Left ventricle myocardium inferior (tissue), 1 donor: ENCODE measurements around the gene TENM3. TPM values are rescaled to one million over a fixed set of nuclear protein-coding genes. Genes with fewer than 3 reads are reported as not detected.

Experiments used
- DNase-seq: peaks from one replicate; pipeline ENCODE4 v3.0.0-alpha.2; 2020
- H3K27ac ChIP-seq: fragments of 200-600 bp; replicated peaks from 2 replicates; pipeline ENCODE4 v1.8.0; 2021
- H3K27me3 ChIP-seq: fragments of 200-600 bp; 2 replicates; pipeline ENCODE4 v1.8.0; 2021; ENCODE audit warnings: low read depth
- H3K36me3 ChIP-seq: fragments of 200-600 bp; 2 replicates; pipeline ENCODE4 v1.8.0; 2021
- H3K4me1 ChIP-seq: fragments of 200-600 bp; 2 replicates; pipeline ENCODE4 v1.8.0; 2021
- H3K4me3 ChIP-seq: fragments of 200-600 bp; 2 replicates; pipeline ENCODE4 v1.8.0; 2021; ENCODE audit warnings: mild to moderate bottlenecking, moderate library complexity
- H3K9me3 ChIP-seq: fragments of 200-600 bp; replicated peaks from 2 replicates; pipeline ENCODE4 v1.8.0; 2021
- intact Hi-C: fragments of 100-400 bp; cut with micrococcal nuclease; formaldehyde crosslinking; loops from one replicate; pipeline ENCODE4 v1.11.0; 2022
- total RNA-seq: library from RNA; stranded (reverse); fragmentation: NEBNext Ultra II Directional; extraction: Animal tissue kit (Norgen Biotek cat#: 25700); gene quantifications from one replicate; pipeline ENCODE4 v1.2.1, GENCODE V29; 2021
- TF ChIP-seq, protein P1 (sequence below): fragments of 200-600 bp; IDR thresholded peaks from 2 replicates; pipeline ENCODE4 v1.8.0; 2021; ENCODE audit warnings: antibody characterized with exemption, mild to moderate bottlenecking, borderline replicate concordance
- donor health status: DM: no; HTN: yes; CAD: no; lungs with severe emphysema.

The TENM3 gene
- total RNA-seq, 1 donor from 2014 or later, result 1.5 TPM

DNA sequence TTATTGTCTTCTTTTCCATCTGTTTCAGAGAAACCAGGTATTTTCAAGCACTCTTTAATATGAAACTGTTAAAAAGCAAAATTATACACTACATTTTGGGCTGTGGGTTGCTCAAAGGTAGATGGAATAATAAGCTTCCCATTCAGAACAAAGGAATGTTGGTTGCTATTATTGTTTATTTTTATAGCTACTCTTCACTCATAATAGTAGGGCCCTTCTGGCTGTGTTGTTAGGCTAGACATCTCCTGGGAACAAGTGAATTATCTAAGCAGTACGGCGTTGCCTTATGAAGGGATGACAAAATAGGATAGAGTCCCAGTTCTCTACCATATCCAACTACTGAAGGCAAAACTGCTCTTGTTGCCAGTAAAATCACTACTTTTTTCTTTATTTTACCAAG lies 34.2 kb downstream of the TENM3 start:
- TF ChIP-seq, protein P1, sequence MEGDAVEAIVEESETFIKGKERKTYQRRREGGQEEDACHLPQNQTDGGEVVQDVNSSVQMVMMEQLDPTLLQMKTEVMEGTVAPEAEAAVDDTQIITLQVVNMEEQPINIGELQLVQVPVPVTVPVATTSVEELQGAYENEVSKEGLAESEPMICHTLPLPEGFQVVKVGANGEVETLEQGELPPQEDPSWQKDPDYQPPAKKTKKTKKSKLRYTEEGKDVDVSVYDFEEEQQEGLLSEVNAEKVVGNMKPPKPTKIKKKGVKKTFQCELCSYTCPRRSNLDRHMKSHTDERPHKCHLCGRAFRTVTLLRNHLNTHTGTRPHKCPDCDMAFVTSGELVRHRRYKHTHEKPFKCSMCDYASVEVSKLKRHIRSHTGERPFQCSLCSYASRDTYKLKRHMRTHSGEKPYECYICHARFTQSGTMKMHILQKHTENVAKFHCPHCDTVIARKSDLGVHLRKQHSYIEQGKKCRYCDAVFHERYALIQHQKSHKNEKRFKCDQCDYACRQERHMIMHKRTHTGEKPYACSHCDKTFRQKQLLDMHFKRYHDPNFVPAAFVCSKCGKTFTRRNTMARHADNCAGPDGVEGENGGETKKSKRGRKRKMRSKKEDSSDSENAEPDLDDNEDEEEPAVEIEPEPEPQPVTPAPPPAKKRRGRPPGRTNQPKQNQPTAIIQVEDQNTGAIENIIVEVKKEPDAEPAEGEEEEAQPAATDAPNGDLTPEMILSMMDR, result no peak
- DNase-seq, result no peak
- peaks cover 10% of the 10 kb centered on the region for H3K4me1 ChIP-seq
- no peak overlapping the region for H3K27ac ChIP-seq
- intact Hi-C loops, result no loop called here
- no peaks in the 10 kb centered on the region for H3K9me3 ChIP-seq
- no peaks in the 10 kb centered on the region for H3K27me3 ChIP-seq
- no peak overlapping the region for H3K4me3 ChIP-seq
- H3K36me3 ChIP-seq, result no peaks in the 10 kb centered on the region

DNA sequence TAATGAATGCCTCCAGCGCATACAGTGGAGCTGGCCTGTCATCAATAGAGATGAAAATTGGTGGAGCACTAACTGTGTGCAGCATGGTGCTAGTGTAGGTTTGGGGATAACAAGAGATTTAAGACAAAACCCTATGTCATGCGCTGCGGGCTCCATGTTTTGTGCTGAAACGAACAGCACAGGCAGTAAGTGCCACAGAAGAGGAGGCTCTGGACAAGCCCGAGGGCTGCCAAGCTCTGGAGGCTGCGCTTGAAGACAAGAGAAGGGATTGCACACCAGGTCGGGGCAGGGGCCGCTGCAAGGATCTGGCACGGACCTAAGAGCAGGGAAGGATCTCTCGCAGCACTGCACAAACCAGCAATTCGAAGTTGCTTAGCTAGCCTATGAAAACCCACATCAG lies 35.5 kb downstream of the TENM3 start:
- intact Hi-C loops, result no loop called here
- Histone ChIP-seq H3K9me3 (no peaks in the 10 kb centered on the region), H3K4me1 (peaks cover 10% of the 10 kb centered on the region), H3K36me3 (no peaks in the 10 kb centered on the region), H3K27ac (no peak overlapping the region), H3K4me3 (no peak overlapping the region), H3K27me3 (no peaks in the 10 kb centered on the region)
- DNase-seq, result no peak
- TF ChIP-seq, protein P1, result no peak

DNA sequence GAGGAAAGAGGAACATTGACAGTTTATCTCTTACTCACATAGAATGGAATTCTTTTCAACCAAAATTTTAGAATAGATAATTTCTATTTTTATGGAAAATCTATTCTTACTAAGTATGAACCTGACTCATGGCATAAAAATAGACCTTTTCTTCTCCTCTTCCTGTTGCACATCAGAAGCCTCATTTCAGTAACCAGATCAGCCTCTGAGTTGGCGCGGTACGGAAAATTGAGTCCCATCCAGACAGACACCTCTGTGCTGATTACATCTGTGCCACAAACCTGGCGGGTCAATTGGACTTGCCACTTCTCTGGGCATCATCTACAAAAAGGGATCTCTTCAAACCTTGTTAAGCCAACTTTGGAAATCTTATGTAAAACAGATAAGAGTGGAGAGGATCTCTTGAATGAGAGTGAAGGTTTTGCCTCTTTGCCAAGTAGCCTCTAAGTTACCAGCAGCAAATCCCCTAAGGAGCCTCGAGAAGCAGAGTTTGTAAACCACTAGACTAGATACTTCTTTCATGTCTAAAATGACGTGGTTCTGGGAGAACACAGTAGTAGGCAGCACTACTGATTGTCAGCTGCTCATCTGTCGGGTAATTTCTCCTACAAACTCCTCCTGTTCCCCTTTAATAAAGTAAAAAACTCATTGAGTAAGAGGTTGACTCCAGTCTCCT lies 37.4 kb downstream of the TENM3 start:
- Histone ChIP-seq H3K9me3 (no peaks in the 10 kb centered on the region), H3K36me3 (no peaks in the 10 kb centered on the region), H3K4me1 (peaks cover 10% of the 10 kb centered on the region), H3K27ac (no peak overlapping the region), H3K4me3 (no peak overlapping the region), H3K27me3 (no peaks in the 10 kb centered on the region)
- intact Hi-C loops, result no loop called here
- TF ChIP-seq, protein P1, result no peak
- DNase-seq, result no peak

DNA sequence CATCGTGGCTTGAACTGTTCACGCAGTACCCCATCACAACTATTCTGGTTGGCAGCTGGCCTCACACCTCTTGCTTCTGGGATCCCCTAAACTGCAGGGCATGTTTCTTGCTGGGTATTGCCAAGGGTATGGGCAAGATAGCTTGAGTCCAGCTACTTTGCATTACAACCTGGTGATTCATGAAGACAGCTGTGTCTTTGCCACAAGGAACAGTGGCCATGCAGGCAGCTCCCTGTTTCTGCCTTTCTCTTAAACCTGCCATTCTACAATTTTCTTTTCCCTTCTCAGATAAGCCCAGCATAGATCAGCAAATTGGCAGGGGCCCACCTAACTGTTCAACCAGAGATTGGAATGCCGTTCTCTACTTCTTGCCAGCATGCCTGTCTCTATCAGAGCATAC lies 42.8 kb downstream of the TENM3 start:
- TF ChIP-seq, protein P1, result no peak
- H3K4me1 ChIP-seq, result no peaks in the 10 kb centered on the region
- H3K27me3 ChIP-seq, result peaks cover 10% of the 10 kb centered on the region
- no peak for DNase-seq
- no peak overlapping the region for H3K4me3 ChIP-seq
- H3K36me3 ChIP-seq, result no peaks in the 10 kb centered on the region
- intact Hi-C loops, result no loop called here
- no peaks in the 10 kb centered on the region for H3K9me3 ChIP-seq
- H3K27ac ChIP-seq, result no peak overlapping the region

DNA sequence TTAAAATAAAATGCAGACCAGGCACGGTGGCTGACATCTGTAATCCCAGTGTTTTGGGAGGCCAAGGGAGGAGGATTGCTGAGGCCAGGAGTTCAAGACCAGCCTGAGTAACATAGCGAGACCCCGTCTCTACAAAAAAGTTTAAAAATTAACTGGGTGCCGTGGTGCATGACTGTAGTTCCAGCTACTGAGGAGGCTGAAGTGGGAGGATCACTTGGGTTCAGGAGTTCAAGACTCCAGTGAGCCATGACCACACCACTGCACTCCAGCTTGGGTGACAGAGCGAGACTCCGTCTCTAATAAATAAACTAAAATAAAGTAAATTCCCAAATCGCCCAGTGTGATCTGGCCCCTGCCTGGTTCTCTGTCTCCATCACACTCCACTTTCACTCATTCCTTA lies 43.7 kb downstream of the TENM3 start:
- Histone ChIP-seq H3K9me3 (no peaks in the 10 kb centered on the region), H3K27ac (no peak overlapping the region), H3K27me3 (peaks cover 10% of the 10 kb centered on the region), H3K4me3 (no peak overlapping the region), H3K4me1 (no peaks in the 10 kb centered on the region), H3K36me3 (no peaks in the 10 kb centered on the region)
- no peak for DNase-seq
- intact Hi-C loops, result no loop called here
- TF ChIP-seq, protein P1, result no peak
